Prostate gland (tissue), 2 donors: ENCODE results near the gene CYTL1. TPM values are rescaled to one million over a fixed set of nuclear protein-coding genes. Genes with fewer than 3 reads are reported as not detected.

Experiments used
- DNase-seq: peaks from one replicate; pipeline ENCODE4 v3.0.0-alpha.2; 2019; ENCODE audit warnings: low spot score
- H3K27ac ChIP-seq, 2 donors: fragments of 200-600 bp; sonication (generic); 2 replicates each; pipeline ENCODE4 v1.5.1; 2017 to 2019
- H3K27me3 ChIP-seq: fragments of 200-600 bp; sonication (generic); replicated peaks from 2 replicates; pipeline ENCODE4 v1.5.1; 2019; ENCODE audit not compliant: insufficient read depth
- H3K36me3 ChIP-seq, 2 donors: fragments of 200-600 bp; sonication (generic); 1 replicate in 1 of 2; 2 replicates in 1 of 2; pipeline versions ENCODE4 v1.5.1 to v1.8.1; 2017 to 2019
- H3K4me1 ChIP-seq: fragments of 200-600 bp; sonication (generic); replicated peaks from 2 replicates; pipeline ENCODE4 v1.5.1; 2019
- H3K4me3 ChIP-seq, 2 donors: fragments of 200-600 bp; sonication (generic); 2 replicates each; pipeline ENCODE4 v1.5.1; 2017 to 2019
- H3K9me3 ChIP-seq: fragments of 200-600 bp; sonication (generic); 2 replicates; pipeline ENCODE4 v1.5.1; 2017
- POLR2A ChIP-seq: fragments of 450-650 bp; IDR thresholded peaks from one replicate; pipeline ENCODE4 v1.6.1; 2016; ENCODE audit warnings: antibody characterized with exemption, mild to moderate bottlenecking
- POLR2AphosphoS5 ChIP-seq: sonication (generic); formaldehyde crosslinking; IDR thresholded peaks from one replicate; pipeline ENCODE4 v1.6.1; 2017; ENCODE audit warnings: antibody characterized with exemption
- WGBS: methylation state at CpG from one replicate; pipeline ENCODE4 v1.1.5; 2018; 5-methylcytosine and 5-hydroxymethylcytosine counted together
- intact Hi-C: fragments of 100-400 bp; cut with DNase I; formaldehyde crosslinking; loops from one replicate; pipeline ENCODE4 v1.14.2; 2022
- total RNA-seq, 2 donors: library from RNA; depleted of rRNA; stranded (reverse); fragments of >200 nt; gene quantifications; one replicate each; pipeline ENCODE4 v1.1.0, GENCODE V29; 2016
- TF ChIP-seq, protein P1 (sequence below), 4 experiments: fragments of 200-600 bp in 2 of 4; fragments of 450-650 bp in 2 of 4; sonication (generic) in 2 of 4; IDR thresholded peaks; 1 replicate in 3 of 4; 2 replicates in 1 of 4; pipeline ENCODE4 v1.5.1; 2016 to 2019; ENCODE audit warnings: antibody characterized with exemption in 4 of 4, mild to moderate bottlenecking in 2 of 4, moderate library complexity in 2 of 4

Gene CYTL1
- total RNA-seq, 2 donors from 2014 or later = 1.4 to 2.2 TPM

GRCh38 chr4:4968161-4968725, 51.0 kb downstream of the CYTL1 start:
- TF ChIP-seq POLR2A = no peak
- TF ChIP-seq, protein P1, sequence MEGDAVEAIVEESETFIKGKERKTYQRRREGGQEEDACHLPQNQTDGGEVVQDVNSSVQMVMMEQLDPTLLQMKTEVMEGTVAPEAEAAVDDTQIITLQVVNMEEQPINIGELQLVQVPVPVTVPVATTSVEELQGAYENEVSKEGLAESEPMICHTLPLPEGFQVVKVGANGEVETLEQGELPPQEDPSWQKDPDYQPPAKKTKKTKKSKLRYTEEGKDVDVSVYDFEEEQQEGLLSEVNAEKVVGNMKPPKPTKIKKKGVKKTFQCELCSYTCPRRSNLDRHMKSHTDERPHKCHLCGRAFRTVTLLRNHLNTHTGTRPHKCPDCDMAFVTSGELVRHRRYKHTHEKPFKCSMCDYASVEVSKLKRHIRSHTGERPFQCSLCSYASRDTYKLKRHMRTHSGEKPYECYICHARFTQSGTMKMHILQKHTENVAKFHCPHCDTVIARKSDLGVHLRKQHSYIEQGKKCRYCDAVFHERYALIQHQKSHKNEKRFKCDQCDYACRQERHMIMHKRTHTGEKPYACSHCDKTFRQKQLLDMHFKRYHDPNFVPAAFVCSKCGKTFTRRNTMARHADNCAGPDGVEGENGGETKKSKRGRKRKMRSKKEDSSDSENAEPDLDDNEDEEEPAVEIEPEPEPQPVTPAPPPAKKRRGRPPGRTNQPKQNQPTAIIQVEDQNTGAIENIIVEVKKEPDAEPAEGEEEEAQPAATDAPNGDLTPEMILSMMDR (IDR thresholded peaks at IDR 0.05) = no peak
- no peak for TF ChIP-seq POLR2AphosphoS5
- no peaks in the 10 kb centered on the region for H3K36me3 ChIP-seq
- WGBS = 85% methylated on average over 4 of the region's 4 CpGs
- no peak overlapping the region for H3K4me3 ChIP-seq
- DNase-seq = no peak
- intact Hi-C loops = no loop called here
- H3K9me3 ChIP-seq = no peaks in the 10 kb centered on the region
- H3K4me1 ChIP-seq = no peaks in the 10 kb centered on the region
- no peak overlapping the region for H3K27ac ChIP-seq
- no peaks in the 10 kb centered on the region for H3K27me3 ChIP-seq

Other genes starting within 250 kb of the CYTL1 start
- gene MSX1, start 159.8 kb downstream of the CYTL1 start, total RNA-seq = 1 to 10 TPM; 2.2 to 4.2 TPM
- 1 to 10 TPM in 1 of 2 donors, under 1 TPM in 1; 0.09 to 7.3 TPM for gene STK32B, start 32.0 kb upstream of the CYTL1 start, total RNA-seq